RWPE1 (cell line): ENCODE measurements around the gene TBL1X.

Experiments used
- CTCF ChIA-PET: fragments of 350-600 bp; sonication (Branson Sonifier 250); formaldehyde crosslinking; extraction: SDS; loops from one replicate; lab custom pipeline; 2021; lab: Yijun Ruan, JAX
- POLR2A ChIA-PET: fragments of 400-600 bp; formaldehyde crosslinking; extraction: SDS; loops from one replicate; lab custom pipeline; 2020; ENCODE audit warnings: antibody characterized with exemption; ENCODE audit not compliant: low non-redundant PET; lab: Yijun Ruan, JAX
- DNase-seq: peaks from one replicate; pipeline ENCODE4 v3.0.0; 2012; ENCODE audit warnings: low spot score
- H3K27ac ChIP-seq: fragments of 450-650 bp; 2 replicates; pipeline ENCODE4 v1.5.1; 2017
- CTCF ChIP-seq: fragments of 450-650 bp; conservative IDR thresholded peaks from 2 replicates; pipeline ENCODE4 v1.5.1; 2017; ENCODE audit warnings: low read depth, mild to moderate bottlenecking

TBL1X gene

GRCh38 chrX:9604111-9604907, 139.5 kb downstream of the TBL1X start:
- H3K27ac ChIP-seq = no peak overlapping the region
- DNase-seq = no peak
- no peak for TF ChIP-seq CTCF
- ChIA-PET CTCF (no interaction called here), POLR2A (no interaction called here)

DNA sequence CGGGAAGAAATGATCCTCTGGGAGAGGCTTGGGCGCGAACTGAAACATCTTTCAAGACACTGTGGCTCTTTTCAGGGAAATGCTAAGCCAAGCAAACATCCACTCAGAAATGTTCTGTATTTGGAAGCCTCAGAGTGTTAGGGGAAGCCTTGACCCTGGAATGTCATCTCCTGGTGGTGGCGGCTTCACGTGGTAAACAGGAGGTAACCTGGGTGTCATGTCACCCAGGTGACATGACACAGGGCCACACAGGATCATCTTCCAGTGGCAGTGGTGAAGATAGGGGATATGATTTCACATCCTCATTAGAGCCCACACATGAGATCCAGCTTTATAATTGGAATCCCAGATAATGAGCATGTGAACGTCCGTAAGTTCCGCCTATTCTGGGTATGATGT, 140.0 kb downstream of the TBL1X start:
- POLR2A ChIA-PET = no interaction called here
- H3K27ac ChIP-seq = no peak overlapping the region
- CTCF ChIA-PET = no interaction called here
- no peak for DNase-seq
- TF ChIP-seq CTCF = no peak

DNA sequence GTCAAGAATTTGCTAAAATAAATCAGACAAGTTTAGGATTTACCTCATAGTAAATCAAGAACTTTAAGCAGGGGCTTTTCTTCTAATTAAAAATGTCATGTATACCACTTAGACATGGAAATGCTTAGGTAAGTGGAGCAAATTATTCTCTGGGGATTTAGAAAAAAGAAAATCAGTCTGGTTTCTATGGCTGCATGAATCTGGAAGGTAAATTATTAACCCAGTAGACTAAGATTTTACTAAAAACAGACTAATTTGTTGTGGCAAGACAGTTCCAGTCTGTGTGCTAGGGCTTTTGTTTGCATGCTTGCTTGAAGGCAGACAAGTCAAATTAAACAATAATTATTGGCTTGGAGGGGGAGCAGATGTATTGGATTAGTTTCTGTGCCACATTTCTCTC, 140.6 kb downstream of the TBL1X start:
- no peak for DNase-seq
- TF ChIP-seq CTCF = no peak
- POLR2A ChIA-PET = no interaction called here
- CTCF ChIA-PET = no interaction called here
- no peak overlapping the region for H3K27ac ChIP-seq

DNA sequence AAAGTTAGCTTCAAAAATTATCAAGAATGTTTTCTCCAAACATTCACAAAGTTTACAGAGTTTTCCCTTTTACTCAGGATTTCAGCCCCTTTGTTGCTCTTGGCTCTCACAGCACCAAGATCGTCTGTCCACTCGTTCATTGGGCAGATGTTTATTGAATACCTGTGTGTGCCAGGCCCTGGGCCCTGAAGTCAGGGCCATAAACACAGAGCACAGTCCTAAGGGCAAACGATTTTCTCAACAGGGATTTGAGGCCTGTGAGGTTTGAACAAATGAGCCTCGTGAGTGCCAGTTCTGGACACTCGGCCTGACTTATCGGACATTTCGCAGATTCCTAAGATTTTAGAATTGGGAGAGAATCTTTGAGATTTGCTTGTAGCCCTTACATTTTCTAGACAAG, 142.1 kb downstream of the TBL1X start:
- no peak for DNase-seq
- TF ChIP-seq CTCF = no peak
- POLR2A ChIA-PET = interaction anchor here (0.6 kb wide), 1 partner anchor 951 kb away, joined by 3 read pairs; no protein-coding TSS in a partner anchor
- CTCF ChIA-PET = no interaction called here
- no peak overlapping the region for H3K27ac ChIP-seq

GRCh38 chrX:9609499-9609898, 144.6 kb downstream of the TBL1X start:
- no peak for TF ChIP-seq CTCF
- H3K27ac ChIP-seq = no peak overlapping the region
- DNase-seq = no peak
- ChIA-PET POLR2A (no interaction called here), CTCF (no interaction called here)

- no peak for DNase-seq
Observed at GRCh38 chrX:9609987-9610386, 145.1 kb downstream of the TBL1X start.

More at GRCh38 chrX:9609987-9610386, 145.1 kb downstream of the TBL1X start:
- no peak overlapping the region for H3K27ac ChIP-seq
- POLR2A ChIA-PET = no interaction called here
- CTCF ChIA-PET = interaction anchor here (0.5 kb wide), 1 partner anchor 257 kb away, joined by 3 read pairs; no protein-coding TSS in a partner anchor
- TF ChIP-seq CTCF = no peak
